NCI-H1694 treated with DMSO at 0.1 percent for 48 hours (cell line): Measurements from ENCODE around the gene CD58.

Experiments used
- DNase-seq: peaks from one replicate; lab custom pipeline; 2025; lab: John Stamatoyannopoulos, UW

The CD58 gene

DNA sequence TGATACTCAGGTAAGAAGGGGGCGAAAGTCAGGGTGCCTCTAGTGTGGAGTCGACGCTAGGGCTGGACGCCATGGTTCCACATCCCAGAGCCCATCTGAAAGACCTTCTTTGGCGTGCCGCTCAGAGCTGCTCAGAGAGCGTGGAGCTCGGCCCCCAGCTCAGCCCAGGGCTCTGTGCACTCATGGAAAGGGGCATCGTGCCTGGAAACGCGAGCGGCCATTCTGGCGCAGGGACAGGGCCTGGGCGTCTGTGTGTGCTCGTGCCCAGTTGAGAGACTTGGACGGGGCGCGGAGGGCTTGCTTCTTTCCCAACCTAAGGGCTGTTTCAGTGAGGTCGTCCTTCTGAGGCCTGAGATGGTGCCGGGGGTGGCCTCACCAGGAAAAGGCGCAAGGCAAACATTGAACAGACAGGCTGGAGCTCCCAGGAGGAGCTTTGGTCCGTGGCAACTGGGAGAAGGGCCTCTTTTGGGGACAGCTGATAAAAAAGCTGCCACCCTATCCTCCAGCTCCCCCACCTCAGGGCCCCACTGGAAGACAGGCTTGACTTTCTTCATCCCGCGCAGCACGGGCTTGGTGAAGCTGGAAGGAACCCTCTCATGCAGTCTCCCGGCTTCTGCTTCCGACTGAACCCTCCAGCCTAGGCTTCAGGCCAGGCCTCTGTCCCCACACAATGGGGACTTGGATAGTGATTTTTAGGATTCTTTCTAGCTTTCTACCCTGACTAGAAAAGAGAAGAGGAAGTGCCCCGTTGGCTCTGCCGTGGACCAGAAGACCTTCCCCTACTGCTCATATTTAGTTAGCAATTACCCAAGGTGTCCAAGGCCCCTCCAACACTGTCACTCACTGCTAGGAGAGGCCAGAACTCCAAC, 77.1 kb downstream of the CD58 start:
- DNase-seq, result no peak

DNA sequence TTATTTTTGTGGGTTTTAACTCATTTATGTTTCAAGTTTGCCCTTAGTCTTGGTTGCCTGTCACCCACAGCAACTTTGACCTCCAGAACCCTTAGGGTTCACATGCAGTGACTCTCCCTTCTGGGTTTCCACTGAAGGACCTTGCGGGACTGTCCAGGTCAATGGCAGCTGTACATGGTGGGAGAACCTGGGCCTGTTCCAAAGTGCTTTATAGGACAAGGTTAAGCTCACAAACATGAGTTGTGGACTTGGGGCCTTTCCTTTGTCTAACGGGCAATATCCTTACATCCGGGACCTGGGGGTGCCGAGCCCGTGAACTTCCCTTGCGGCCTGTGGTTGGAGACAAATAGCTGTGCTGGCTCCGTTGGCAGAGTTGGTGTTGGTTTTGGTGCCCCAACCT, 77.8 kb downstream of the CD58 start:
- no peak for DNase-seq

DNA sequence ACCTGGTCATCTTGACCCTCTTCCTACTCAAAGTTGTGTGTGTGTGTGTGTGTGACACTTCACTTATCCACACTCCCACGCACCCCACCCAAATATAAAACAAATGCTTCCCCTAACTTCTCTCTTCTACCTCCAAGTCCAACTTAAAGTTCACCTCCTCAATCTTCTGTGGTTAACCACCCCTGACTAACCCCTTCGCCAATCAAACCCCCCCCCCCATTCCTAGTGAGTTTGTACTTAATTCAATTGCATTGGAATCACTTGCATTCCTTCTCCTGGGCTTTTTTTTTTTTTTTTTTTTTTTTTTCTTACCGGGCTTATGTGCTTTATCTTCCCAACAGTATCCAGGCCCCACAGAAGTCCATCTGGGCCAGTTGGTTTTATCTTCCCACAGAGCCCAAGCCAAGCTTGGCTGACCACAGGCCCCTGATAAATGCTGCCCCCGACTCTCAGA, 78.4 kb downstream of the CD58 start:
- no peak for DNase-seq

DNA sequence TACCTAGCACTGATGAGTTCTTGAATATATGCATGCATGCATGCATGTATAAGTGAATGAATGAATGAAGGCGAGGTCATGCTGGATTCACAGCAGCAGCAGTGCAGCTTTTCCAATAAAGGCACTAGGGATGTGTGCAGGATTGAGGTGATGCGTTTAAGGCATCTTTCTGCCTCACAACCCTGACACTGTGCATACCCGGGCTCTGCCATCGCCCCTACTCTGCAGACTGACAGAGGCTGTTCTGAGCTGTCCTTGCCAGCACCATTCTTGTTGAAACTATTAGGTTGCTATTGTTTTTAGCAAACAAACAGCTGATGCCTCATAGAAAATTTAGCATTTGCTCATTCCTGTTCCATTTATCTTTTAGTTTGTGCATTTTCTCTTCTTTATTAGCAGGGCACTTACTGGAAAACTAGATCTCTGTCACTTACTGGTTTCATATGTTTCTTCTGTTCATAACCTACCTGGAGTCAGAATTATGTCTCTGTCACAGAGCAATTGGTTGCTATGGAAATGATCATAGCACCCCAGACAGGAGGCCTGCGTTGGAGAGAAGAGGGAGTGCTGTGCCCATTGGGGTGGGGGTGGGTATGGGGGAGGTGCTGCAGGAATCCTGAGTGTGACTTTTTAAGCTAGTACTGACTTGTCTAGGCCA, 79.0 kb downstream of the CD58 start:
- no peak for DNase-seq

DNA sequence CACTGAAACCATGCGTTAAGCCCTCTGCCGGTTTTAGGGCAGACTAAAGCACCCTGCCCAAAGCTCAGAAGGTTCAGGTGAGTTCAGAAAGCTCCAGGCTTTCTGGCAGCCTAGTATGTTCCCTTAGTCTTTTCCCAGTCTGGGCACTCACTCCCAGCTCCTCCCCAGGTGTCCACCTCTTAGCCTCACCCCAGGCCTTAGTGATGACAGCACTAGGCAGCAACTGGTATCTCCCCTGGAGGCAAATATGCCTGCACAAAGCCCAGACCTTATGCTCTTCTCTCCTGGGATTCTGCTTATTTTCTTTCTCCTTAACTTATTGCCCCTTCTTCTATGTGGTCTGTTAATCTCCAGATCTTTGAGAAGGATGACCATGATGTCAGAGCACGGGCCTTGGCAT, 80.2 kb downstream of the CD58 start:
- no peak for DNase-seq

DNA sequence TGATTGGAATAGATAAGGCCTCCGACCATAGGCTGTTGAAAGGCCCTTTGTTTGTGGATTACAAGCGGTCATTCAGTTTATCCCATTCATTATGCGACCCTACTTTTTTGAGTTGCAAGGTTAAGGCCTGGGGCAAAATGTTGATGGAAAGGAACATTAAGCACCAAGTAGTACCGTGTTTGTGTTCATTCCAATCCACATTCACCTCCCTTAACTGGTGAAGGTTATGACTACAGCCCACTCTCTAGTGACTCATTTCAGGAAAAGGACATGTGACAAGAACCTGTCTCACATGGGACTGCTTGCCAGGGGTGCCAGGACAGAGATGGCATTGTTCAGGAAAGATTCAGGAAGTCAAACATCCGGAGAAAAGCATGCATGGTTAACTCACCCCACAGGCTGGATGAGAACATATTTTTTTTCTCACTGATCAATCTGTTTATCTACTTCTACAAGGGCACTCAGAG, 81.6 kb downstream of the CD58 start:
- DNase-seq, result no peak

DNA sequence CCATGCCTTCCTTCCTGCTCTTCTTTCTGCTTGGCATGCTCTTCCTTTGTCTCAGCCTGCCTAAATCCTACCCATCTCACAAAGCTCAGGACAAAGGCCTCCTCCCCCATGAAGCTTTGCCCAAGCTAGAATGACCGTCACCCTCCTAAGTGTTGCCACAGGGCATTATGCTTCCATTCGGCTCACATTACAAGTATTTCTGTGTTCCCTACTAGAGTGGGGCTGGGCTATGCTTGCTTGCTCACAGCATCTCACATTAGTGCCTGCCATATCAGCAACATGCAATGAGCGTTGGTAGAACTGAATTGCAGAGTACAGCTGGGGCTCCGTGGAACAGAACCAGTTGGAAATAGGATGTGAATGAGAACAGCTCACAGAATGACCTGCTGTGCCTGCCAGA, 82.8 kb downstream of the CD58 start:
- DNase-seq, result no peak

DNA sequence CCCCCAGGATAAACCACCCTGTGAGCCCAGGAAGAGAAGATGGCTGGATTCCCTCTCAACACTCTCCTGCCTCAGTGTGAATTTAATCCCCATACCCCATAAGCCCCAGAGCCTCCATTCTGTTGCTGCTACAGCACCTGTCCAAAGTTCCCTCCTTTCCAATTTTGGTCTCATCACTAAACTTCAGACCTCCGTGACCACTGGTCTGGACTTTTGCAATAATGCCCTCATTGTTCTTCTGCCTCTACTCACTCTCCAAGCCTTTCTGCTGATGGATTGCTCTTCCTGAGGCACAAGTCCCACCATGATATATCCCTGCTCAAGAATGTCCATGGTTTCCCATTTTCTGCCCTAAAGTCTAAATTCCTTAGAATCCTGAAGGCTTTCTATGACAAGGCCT, 83.2 kb downstream of the CD58 start:
- DNase-seq, result no peak

DNA sequence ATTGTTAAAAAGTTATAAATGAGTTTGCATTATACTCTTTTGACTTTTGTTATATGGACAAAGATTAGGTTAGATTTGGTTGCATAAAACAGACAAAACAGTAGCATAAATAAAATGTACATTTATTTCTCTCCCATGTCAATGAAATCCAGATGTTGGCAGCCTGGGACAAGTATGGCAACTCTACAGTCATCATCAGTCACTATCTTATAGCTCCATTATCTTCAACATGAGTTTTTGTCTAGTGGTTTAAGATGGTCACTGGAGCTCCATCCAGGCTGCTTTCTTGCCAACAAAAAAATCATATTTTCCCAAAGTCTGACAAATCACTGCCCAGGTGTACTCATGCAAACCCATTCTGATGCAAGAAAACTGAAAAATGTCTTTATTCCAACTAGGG, 83.8 kb downstream of the CD58 start:
- no peak for DNase-seq

DNA sequence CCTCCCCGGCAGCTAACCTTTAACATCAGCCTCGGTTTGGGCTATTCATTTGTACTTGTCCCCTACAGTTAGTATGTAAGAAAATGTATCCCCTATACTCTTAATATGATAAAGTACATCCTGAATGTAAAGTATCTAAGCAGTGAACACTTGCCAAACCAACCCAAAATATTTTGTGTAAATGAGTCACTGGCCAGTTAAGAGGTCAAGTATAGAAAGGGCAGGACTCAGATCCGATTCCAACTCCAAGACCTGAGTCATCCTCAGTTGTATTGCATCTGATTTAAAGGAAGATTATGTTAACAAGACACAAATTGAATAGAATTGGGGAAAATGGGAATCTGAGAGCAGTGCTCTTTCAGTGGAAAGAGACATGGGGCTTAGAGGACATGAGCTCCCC, 84.4 kb downstream of the CD58 start:
- no peak for DNase-seq

DNA sequence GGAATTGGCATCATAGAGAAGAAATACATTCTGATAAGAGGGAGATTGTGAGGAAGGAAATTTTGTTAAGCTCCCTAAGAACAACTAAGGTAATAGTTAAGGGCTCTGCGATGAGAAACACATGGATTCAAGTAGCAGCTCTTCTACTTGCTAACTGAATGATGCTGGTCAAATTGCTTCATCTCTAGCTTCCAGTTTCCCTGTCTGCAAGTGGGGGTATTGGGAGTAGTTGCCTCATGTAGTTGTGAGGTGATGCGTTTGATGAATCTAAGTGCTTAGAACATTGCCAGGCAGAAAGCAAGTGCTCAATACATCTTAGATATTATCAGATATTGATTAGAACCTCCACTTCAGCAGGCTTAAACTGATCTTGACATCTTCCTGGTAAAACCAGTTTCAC, 84.8 kb downstream of the CD58 start:
- no peak for DNase-seq

DNA sequence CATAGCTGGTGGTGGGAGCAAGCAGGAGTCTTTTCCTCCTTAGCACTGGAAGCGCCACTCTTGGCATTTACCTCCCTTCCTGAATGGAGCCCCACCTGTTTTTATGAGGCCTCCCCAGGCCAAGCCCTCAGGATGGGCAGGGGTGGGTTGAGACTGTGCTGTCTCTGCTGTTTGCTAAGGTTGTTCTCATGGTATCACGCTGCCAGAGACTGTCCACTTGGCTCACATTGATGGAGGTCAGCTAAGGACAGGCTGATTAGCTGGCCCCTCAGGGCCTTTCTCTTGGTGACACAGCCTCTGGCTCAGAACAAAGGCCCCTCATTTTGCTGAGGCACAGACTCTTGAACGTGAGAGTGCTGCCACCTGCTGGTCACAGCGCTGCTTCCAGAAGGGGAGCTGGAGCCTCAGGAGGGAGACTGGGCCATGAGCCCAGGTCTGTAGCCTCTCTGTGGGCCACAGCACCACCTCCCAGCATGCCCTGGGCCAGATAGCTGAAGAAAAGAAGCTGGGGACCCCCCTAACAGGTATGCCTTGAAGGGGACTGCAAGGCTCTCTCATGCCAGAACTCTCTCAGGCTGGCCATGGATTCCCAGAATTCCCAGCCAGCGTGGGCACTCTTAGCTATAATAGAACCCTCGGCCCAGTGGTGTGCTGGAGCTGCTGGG, 85.6 kb downstream of the CD58 start:
- DNase-seq, result peak; percentile 79

DNA sequence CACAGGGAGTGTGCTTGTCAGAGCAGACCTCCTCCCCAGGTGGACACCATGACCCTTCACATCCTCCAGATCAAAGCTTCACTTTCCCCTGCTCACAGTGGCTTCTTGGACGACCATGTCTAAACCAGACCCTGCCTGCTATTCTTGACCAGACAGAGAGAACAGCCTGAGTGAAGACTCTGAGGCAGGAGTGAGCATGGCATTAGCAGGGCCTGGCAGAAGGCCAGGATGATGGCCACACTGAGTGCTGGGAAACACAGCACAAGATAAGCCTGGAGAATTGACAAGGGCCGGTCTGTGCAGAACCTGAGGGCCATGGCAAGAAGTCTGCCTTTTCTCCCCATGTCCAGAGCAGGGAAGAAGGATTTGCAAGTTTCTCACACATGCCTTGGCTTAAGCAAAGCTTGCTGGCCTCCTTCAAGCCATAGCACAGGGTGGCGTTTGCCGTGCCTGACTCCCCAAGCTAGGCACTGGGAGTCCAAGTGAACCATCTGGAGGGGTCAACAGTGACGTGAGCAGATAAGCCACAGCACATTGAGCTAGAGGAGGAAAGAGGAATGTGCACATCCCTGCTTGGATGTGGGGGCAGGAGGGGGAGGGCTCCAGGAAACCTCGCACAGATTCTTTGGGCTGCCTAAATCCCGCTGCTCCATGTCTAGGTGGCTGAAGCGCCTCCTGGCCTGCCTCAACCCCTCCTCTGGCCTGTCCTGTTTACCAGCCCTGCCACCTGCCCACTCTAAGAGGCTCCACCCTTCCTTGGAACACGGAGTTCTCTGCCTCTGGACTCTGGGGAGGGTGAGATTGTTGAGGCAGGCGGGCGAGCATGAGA, 87.1 kb downstream of the CD58 start:
- DNase-seq, result no peak

DNA sequence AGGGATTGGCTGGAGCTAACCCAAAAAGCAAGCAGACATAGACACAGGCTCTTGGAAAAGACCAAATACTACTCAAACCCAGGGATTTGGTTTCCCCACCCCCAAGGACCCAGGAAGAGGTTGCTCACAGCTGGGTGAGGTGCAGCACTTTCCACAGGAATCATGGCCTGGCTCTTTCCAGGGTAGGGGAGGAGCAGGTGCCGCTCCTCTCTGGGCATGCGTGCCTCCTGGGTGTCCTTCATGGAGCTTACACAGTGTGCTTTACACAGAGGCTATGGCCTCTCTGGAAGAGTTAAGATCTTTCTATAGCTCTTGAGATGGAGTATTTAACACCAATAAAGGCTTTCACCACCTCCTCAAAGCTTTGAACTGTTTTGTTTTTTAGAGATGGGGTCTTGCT, 88.3 kb downstream of the CD58 start:
- DNase-seq, result no peak

DNA sequence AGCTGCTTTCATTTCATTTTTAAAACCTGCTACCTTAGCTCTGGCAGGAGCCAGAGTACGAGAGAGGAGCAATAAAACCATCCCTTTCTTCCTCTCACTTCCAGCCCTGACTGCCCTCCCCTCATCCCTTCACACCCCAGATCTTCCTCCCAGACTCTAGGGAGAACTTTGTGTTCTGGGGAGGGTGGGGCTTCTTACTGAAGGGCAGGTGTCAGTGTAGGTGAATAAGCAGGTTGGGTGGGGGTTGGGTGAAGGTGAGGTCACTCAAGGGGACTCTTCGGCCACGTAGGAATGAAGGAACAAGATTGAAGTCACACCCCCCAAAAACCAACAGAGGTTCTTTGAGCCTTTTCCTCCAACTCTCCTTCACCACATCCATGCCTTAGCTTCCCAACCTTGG, 88.9 kb downstream of the CD58 start:
- DNase-seq, result no peak

DNA sequence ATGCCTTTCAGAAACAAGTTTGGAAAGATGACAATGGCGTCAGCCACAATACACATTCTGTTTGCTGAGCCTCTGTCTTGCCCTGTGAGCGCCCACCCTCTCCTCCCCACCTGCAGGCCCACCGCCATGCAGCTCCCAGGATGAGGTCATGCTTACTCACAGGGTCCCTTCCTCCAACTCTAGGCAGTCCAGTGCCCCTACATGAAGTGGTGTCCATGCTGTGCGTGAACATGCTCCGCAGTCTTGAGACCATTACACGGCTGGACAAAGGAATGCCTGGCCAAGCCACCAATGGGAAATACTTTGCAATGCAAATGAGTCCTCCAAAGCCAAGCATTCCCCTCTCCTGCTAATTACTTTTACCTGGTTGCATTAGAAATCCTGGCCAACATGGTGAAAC, 92.2 kb downstream of the CD58 start:
- no peak for DNase-seq

DNA sequence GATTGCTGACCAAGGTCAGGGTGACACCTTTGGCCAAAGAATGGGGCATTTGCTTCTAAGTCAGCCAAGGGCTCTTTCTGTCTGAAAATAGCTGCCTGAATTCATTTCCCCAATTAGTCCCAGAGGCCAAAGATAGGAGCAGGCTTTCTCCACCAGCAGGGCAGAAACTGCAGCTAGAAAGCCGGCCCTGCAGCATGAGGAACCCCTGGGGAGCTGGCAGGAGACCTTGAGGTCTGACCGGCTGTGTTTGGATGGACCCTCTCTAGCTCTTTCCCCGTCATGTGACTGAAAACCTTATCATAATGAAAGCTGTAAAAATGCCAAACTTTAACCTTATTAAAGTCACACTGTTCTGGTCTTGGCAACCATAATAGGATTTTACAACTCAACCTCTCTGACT, 93.4 kb downstream of the CD58 start:
- no peak for DNase-seq

DNA sequence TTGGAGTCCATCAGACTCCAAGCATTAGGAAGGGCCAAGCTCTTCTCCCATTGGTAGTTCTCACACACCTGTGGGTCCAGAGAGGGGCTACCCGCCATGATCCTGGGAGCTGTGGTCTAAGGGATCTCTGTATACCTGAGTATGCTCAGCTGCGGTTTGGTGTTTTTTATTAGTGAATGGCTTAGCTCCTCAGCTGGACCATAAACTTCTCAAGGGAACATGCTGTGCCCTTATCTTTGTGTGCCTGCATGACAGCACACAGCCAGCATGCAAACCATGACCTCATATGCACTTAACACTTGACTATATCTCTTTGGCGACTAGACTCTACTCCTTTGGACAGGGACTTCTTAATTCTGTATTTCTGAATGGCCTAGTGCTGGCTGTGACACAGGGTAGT, 94.5 kb downstream of the CD58 start:
- no peak for DNase-seq

DNA sequence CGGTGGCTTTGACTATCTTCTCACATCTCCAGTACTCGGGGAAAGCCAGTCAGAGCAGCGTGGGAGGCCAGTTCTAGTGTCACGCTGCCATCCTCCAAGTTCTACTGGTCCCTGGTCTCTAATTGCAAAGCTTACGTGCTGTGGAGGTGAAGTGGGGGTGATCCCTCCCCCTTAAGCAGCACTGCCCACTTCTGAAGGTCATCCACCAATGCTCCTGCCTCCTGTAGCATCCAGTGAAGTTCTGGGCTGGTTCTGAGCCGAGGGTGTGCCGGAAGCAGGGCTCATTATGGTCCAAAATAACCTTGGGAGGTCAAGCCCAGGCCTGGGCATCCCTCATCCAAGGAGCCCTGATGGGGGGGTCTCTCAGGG, 95.0 kb downstream of the CD58 start:
- DNase-seq, result no peak

DNA sequence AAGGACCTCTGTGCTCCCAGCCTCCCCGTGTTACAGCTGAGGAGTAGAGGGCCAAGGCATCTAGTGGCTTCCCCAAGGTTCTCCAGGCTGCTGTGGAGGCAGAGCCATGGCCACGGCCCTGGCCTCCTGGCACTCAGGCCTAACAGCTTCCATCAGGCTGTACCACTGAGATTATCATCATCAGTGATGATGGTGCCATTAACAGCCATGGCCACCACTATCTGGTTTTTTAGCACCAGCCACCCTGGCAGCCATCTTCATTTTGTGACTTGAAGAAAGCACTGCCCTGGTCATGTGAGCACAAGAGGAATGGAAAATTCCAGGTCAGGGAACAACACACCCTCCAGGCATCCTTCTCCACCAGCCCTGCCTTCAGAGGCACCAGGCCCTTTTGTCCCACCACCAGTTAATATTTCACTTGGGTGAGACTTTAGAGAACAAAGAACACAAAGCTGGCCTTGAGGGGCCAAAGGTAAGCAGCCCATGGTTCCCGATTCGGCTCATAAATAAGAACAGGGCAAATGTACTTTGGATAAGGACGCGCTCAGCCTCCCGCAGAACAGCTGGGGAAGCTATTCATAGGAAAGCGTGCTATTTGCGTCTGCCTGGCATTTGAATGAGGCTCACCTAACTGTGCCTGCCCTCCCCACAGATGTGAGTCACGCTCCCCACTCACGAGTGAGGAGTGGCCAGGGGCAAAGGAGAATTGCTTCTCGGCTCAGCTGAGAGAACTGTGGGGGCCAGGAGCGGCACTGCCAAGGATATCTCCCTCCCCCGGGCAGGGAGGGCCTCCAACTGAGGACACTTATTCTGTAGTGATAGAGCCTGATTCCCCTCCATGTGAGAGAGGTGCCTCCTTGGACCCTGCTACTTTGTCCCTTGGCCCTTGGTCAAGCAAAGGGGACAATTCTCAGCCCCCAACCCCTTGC, 95.6 kb downstream of the CD58 start:
- DNase-seq, result no peak

DNA sequence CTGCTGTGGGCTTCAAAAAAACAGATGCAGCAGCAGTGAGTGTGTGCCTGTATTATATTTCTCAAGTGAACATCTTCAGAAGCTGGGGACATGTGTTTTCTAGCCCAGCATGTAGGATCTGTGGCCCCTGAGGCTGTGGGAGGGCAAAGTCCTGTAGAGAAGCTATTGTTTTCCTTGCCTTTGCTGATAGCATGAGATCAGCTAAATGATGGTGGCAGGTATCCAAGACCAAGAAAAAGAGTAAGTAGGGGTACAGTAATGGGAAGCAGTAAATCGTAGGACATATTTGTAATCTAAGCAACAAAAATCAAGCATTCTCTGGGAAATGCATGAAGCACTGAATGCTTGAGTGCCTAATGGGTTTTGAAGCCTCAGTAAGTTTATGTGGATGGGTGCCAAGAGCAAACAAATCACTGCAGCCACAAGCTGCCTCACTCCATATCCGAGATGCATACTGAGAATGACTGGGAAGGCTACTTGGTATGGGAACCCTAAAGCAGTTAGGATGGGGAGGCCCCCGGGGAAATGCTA, 98.3 kb downstream of the CD58 start:
- no peak for DNase-seq
